GM21786 (cell line): ENCODE data around the gene EGFL7.
"Not testable (repeated sequence)": the region's sequence is repeated elsewhere in the genome, so short reads cannot be mapped to it uniquely, and the experiment has no call there.

Experiments
- ATAC-seq: cut with Tn5 transposase; IDR thresholded peaks from one replicate; pipeline ENCODE4 v1.9.1; 2021; ENCODE audit not compliant: unreplicated experiment

EGFL7 gene

DNA sequence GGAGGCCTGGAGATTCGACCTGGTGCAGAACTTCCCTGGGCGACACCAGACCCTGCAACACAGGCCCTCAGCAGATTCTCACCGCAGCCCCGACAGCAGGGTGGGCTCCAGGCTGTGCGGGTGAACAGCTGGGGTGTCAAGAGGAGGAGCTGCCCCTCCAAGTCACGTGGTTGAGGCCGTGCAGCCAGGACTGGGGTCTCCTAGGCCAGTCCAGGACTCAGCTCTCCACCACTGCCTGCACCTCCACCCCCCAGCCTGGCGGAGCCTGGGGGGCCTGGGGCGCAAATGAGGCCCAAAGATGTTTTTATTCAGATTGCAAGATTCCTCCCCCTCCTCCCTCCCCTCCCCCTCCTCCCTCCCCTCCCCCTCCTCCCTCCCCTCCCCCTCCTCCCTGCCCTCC, 33.8 kb downstream of the EGFL7 start:
- no peak for ATAC-seq

DNA sequence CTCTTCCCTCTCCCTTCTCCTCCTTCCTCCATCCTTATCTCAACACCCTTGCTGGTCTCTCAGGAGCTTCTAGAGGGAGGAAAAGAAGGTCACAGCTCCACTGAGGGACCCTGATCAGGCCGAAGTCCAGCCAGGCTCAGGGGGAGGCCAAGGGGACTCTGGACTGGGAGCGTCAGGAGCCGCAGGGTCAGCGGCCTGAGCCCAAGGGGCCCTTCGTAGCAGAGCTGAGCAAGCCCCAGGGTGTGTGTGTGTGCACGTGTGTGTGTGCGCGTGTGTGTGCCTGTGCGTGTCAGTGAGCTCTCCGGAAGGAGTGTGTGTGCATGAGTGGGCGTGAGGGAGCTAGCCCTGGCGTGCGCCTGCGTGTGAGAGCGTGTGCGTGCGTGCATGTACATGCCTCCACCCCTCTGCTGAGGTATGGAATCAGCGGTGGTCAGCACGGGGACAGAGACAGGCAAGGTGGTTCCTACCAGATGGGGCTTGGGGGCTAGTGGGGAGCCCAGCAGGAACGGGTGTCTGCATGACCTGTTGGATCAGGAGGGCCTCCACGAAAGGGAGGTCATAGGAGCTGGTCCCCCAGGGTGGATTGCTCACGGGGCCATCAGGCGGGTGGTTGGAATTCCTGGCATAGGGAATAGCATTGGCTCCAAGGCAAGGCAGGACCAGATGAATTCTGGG, 34.6 kb downstream of the EGFL7 start:
- no peak for ATAC-seq

DNA sequence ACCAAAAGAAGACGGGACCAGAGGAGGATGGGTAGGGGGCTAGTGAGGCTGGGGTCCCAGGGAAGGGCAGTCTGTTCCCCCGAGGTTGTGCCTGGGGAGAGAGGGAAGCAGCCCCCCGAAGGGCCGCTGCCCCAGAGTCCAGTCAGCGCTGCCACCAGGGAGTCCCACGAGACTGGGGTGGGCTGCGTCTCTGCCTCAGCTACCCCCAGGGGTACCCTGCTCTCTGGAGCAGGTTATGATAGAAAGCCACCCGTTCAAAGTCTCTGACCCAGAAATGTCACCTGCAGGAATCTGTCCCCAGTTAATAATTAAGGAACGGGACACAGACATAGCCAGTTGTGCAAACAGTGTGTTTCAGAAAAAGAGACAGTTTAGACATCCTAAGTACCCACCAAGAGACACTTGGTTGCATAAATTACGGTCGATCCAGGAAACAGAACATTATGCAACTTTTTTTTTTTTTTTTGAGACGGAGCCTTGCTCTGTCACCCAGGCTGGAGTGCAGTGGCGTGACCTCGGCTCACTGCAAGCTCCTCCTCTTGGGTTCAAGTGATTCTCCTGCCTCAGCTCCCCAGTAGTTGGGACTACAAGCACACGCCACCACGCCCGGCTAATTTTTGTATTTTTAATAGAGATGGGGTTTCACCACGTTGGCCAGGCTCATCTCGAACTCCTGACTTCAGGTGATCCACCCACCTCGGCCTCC, 35.3 kb downstream of the EGFL7 start:
- no peak for ATAC-seq

DNA sequence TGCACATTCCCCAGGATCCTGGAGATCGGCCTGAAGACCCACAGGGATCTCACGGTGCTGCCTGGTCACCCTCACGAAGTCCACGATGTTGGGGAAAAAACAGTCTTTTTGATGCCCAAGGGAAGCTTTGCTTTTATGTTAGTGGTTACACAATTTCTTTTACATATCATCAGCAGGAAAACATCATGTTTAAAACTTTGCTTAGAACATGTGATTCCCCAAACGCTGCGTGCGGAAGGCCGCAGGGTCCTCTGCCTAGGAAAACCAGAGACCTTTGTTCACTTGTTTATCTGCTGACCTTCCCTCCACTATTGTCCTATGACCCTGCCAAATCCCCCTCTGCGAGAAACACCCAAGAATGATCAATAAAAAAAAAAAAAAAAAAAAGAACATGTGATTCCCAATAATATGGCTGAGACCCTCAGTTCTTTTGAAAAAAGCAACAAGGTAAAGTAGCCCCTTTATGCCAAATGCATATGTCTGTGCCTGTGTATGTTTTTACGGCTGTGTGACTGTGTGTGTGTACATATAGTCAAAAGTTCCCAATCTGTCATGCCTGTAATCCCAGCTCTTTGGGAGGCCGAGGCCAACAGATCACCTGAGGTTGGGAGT, 36.0 kb downstream of the EGFL7 start:
- ATAC-seq: no peak

DNA sequence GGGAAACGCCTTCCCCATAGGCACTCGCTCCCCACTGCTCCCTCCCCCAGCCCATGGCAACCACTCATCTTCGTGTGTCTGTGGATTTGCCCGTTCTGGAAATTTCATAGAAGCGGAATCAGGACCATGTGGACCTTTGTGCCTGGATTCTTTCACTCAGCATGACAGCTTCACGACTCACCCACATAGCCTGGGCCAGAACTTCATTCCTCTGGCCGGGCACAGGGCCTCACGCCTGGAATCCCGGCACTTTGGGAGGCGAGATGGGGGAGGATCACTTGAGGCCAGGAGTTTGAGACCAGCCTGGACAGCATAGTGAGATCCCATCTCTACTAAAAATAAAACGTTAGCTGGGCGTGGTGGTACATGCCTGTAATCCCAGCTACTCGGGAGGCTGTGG, 37.6 kb downstream of the EGFL7 start:
- no peak for ATAC-seq

DNA sequence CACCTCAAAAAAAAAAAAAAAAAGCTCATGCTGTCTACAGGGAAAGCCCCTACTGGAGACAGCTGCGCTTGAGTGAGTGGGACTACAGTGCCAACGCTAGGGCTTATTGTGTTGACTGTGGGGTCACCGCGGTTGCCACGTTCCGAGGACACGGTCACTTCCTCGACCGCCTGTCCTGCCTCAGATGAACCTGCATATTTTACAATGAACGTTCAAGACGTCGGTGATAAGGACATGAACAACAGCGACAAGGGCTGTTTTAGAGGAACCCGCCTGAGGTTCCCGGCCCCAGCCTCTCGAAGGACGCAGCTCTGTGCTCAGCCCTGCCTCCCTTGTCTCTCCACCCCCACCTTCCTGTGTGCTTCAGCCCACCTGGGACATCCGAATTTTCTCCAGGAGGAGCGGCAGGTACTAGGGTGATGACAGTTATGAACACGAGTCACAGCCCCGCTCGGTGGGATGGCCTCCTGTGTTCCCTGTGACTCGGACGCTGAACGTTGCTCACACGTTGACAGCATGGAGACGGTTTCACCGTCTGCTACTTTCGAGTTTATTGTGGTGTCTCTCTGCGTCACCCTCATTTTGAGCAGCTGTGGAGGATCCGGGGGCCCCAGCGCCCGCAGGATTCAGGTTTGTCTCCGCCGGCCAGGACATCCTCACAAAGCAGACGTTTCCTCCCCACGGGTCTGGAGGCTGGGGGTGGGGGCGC, 38.4 kb downstream of the EGFL7 start:
- peak; percentile 63 for ATAC-seq

DNA sequence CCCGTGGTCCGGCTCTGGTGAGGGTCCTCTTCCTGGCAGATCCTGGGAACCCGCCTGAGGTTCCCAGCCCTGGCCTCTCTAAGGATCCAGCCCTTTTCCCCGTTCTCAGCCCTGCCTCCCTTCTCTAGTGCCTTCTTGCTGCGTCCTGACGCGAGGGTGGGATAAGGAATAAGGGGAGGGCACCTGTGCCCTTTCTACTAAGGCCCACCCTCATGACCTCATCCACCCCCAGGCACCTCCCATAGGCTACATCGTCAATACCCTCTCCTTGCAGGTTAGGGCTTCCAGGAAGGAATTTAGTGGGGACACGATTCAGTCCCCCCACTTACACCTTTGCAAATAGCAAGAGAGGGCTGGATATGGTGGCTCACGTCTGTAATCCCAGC, 38.9 kb downstream of the EGFL7 start:
- ATAC-seq: no peak

DNA sequence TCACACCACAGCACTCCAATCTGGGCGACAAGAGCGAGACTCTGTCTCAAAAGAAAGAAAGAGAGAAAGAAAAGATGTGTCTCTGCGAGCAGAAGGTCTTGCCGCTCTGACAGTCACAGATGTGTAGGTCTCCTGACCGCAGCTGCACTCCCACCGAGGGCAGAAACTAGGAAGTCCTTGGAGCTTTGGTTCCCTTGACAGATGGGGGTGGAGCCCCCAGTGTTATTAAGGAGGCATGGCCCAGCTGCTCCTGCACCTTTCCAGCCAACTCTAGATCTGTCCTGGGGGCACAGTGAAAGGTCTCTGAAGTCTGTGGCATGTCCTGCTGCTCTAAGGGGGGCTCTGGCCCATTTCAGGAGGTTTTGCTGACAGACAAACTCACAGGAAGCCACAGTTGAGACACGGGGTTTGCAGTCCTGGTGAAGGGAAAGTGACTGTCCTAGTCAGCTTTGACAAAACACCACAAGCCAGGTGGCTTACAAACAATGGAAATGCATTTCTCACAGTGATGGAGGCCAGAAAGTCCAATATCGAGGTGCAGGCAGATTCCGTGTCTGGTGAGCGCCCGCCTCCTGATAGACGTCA, 40.7 kb downstream of the EGFL7 start:
- no peak for ATAC-seq

DNA sequence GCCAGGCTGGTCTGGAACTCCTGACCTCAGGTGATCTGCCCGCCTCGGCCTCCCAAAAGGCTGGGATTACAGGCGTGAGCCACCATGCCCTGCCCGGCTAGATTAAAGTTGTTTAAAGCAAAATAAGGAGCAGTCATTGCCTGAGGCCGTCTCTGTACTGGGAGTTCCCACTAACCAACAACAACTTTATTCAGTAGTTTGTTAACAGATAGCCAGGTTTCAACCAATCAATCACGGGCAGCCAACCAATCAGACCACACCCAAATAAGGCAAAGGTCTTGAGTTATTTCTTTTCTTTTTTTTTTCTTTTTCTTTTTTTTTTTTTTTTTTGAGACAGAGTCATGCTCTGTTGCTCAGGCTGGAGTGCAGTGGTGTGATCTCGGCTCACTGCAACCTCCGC, 42.0 kb downstream of the EGFL7 start:
- not testable (repeated sequence) for ATAC-seq

DNA sequence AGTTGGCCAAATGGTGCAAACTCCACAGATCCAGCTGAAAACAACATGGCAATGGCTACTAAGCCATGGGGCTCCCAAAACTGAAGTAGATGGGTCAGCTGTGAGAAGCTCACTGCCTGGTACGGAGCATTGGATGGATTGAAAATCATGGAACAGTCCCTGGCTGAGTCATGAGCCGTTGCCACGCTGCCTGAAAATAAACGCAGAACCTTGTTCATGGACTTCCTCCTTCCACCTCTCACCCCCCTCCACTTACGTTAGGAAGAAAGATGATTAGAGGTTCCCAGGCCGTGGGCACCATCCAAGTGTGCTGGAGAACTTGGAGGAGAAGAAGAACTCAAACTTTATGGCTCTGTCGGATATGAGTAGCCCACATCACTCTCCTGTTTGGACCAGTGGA, 42.8 kb downstream of the EGFL7 start:
- ATAC-seq: no peak

DNA sequence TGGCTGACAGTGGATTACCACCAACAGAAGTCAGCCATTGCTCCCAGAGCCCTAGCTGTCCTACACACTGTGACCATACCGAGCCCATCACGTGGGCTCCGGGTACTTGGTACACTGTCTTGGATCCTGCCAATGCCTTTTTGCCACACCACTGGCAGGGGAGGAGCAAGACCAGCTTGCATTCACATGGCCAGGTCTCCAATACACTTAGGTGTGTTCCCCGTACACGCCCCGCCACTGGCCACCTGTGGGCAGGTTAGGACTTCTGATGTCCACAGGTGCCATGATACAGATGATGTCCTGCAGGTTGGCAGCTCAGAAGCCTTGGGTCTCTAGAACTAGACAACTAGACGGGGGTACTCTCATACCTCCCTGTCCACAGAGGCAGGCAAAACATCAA, 44.3 kb downstream of the EGFL7 start:
- no peak for ATAC-seq

DNA sequence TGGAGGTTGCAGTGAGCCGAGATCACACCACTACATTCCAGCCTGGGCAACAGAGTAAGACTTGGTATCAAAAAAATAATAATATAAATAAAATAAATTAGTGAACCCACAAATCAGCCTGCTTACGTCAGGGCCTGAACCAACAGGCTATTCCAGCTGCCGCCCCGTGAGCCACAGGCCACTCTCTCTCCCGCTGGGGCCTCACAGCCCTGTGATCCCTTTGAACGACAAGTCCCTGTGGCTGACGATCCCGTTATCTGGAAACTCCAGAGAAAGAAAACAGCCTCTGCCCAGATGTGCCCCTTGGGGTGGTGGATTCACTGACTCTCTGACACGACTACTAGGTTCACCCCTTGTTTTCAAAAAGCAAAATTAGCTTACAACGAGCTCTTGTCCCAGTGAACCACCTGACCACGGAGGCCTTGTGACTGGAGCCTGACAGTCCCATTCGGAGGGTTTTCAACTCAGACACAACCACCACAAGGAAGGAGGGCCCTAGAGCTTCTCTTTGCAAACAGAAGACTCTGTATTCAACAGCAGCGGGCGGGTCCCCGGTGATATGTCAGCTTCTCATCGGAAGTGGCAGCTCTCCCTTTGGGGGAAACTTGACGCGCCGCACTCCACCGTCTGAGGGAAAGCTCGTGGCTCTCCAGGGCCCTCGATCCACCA, 45.3 kb downstream of the EGFL7 start:
- no peak for ATAC-seq

DNA sequence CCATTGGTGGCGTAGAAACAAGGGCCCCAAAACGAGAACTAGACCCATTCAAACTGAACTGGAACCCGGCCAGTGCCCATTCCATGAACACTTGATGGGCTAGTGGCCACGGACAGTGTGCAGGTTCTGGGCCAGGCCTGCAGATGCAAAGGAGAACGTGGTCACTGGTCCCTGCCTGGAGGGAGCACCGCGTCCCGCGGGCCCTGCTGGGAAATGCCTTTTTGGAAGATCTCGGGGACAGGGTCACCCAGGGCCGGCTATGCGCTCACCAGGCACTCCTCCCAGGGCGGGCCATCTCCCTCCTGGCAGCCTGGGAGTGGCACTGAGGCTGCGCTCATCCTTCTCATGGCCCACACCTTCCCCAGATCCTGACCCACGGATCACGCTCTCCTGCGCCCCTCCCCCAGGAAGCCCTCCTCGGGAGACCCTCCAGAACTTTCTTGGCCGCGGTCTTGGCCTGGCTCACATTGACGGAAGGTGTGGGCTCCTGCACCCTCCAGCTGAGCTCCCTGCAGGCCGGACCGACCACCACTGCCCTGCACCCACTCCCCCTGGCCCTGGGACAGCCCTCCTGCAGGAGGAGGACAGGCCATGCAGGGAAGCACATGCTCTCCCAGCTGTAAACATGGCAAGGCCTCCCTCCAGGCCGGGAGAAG, 46.9 kb downstream of the EGFL7 start:
- no peak for ATAC-seq

DNA sequence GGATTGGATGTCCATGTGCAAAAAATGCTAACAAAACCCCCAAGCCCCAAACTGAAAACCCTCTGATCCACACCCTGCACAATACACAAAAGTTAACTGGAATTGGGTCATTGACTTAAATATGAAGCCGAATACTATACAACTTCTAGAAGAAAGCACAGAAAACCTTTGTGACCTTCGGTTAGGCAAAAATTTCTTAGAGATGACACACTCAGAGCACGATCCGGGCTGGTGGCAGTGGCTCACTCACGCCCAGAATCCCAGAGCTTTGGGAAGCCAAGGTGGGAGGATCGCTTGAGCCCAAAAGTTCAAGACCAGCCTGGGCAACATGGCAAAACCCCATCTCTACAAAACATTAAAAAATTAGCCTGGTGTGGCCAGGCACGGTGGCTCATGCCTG, 47.8 kb downstream of the EGFL7 start:
- ATAC-seq: no peak

DNA sequence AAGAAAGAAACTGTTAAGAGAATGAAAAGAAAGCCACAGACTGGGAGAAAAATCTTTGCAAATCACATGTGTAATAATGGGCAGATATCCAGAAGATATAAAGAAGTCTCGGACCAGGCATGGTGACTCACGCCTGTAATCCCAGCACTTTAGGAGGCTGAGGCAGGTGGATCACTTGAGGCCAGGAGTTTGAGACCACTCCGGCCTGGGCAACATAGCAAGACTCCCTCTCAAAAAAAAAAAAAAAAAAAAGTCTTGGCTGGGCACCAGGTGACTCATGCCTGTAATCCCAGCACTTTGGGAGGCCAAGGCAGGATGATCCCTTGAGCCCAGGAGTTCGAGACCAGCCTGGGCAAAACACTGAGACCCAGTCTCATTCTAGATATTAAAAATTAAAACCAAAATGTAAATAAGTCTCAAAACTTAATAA, 48.5 kb downstream of the EGFL7 start:
- not testable (repeated sequence) for ATAC-seq

DNA sequence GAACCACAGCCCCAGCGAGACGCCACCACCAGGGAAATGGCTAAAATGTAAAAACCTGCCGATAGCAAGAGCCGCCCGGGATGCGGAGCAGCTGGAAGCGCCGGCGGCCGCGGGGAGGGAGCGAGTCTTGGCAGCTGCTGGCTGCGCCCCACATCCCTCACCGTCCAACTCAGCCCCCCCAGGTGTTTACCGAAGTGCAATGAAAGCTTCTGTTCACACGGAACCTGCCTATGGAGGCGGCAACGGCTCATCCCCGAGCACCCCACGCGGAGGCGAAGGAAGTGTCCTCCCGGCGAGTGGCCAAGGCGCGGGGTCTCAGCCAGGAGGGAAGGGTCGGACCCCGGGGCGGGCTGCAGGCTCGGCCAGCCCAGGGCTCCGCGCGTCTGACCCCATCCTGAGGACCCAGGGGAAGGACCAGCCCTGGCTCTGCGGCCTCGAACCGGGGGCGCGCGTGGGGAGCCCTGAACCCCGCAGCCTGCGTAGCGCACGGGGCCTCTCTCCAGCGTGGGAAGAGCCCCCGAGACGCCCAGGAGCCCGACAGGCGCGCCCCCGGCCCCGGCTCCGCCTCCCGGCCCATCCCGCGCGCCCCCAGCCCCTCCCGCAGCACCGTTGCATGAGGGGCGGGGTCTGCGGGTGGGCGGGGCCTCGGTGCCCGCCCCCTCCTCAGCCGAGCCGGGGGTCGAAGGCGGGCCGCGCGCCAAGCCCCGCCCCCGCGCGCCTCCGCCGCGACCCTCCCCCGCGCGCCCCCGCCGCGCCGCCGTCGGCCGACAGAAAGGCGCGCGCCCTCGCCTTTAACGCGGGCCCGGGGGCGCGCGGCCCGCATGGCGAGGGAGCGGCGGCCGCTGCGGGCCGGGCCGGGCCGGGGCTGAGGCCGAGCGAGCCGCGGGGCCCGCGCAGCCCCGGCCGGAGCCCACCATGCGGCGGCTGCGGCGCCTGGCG, 49.3 kb downstream of the EGFL7 start, which contains the start of gene DIPK1B:
DIPK1B (plus strand) TSS at position 822 of the 939 bp plus-strand sequence; CDS start at position 916, 94 bp downstream.
- no peak for ATAC-seq

DNA sequence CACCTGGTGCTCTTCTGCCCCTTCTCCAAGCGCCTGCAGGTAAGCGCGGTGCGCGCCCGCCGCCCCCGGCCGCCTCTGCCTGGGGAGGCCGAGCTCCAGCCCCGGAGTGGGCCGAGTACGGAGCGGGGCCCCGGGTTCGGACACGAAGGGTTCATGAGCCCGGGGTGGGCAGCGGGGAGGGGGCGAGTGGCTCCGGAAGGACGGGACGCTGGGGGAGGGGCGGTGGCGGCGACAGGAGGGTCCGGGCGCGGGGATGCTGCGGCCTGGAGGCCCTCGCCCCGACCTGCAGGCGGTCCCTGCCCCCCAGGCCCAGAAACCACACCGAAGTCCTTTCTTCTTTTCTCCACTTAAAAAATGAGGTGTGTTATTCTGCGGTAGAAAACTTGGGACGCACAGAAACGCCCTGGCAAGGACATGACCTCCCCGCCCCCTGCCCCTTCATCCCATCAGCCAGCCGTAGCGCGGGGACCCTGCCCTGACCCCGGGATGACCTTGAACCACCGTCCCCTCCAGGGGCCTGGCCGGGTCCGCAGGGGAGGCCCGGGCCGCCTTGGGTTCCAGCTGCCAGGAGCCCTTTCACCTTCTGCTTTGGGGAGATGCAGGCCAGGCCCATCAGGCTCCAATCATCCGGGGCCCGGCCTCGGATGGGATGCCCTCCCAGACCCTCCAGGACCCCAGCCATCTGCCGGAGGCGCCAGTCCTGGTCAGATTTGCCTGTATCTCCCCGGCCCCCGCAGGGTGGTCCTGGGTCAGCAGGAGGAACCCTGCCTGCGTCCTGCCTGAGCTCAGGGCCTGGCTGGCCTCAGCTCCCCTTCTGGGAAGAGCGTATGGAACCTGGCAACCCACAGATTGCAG, 50.2 kb downstream of the EGFL7 start:
- no peak for ATAC-seq

DNA sequence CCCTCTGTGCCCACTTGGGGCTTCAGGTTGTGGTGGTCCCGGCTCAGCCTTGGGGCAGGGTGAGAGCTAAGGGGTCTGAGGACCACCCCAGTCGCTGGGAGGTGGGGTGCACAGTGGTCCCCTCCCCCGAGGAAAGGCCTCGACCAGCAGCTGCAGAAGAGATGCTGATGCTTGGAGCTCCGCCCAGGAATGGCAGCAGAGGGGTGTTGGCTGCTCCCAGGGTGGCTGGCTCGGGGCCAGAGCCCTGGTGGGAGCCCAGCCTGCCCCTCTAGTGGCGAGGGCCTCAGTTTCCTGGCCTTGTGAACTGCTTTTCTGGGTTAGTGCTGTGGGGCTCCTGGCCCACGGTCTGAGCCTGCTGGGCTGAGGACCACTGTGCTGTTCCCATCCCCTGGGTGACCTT, 50.8 kb downstream of the EGFL7 start:
- ATAC-seq: no peak
